Measurements from ENCODE around the gene UBL5. TPM values are rescaled to one million over a fixed set of nuclear protein-coding genes. Genes with fewer than 3 reads are reported as not detected.

Gene UBL5
- total RNA-seq, 2 donors from 2014 or later, result 677 to 684 TPM

DNA sequence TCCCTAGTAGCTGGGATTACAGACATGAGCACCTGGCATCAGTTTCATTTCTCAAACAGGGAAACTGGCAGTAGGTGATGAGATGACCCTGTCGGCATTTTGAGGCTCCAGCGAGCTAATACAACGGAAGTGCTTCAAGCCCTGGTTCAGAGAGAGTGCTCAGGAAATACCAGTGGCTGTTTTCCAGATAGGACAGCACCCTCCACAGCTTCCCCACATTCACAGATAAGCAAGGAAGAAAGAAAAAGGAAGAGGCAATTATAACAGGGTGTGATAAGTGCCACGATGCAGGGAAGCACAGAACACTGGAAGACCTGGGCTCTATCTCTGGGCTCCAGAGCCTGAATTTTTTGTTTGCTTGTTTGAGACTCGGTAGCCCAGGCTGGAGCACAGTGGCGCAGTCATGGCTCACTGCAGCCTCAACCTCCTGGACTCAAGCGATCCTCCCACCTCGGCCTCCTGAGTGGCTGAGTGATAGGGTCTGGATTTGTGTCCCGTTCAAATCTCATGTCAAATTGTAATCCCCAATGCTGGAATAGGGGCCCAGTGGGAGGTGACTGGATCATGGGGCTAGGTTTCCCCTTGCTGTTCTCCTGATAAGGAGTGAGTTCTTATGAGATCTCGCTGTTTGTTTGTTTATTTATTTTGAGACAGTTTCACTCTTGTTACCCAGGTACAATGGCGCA lies 50.9 kb downstream of the UBL5 start:
- no peak overlapping the region for H3K4me3 ChIP-seq
- no peak for DNase-seq (ENCODE audit: low spot score)
- no peak overlapping the region for H3K27ac ChIP-seq
- TF ChIP-seq, protein P1, sequence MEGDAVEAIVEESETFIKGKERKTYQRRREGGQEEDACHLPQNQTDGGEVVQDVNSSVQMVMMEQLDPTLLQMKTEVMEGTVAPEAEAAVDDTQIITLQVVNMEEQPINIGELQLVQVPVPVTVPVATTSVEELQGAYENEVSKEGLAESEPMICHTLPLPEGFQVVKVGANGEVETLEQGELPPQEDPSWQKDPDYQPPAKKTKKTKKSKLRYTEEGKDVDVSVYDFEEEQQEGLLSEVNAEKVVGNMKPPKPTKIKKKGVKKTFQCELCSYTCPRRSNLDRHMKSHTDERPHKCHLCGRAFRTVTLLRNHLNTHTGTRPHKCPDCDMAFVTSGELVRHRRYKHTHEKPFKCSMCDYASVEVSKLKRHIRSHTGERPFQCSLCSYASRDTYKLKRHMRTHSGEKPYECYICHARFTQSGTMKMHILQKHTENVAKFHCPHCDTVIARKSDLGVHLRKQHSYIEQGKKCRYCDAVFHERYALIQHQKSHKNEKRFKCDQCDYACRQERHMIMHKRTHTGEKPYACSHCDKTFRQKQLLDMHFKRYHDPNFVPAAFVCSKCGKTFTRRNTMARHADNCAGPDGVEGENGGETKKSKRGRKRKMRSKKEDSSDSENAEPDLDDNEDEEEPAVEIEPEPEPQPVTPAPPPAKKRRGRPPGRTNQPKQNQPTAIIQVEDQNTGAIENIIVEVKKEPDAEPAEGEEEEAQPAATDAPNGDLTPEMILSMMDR (IDR thresholded peaks at IDR 0.05), result no peak
- no peaks in the 10 kb centered on the region for H3K4me1 ChIP-seq
- peaks cover 0 to 6% of the 10 kb centered on the region in 2 donors for H3K9me3 ChIP-seq
- no peaks in the 10 kb centered on the region for H3K36me3 ChIP-seq
- H3K27me3 ChIP-seq, result no peaks in the 10 kb centered on the region

Other genes with a start within 250 kb of the UBL5 start
- 10 to 100 TPM; 13.4 to 16.8 TPM for gene ZNF121, start 243.4 kb upstream of the UBL5 start, total RNA-seq
- gene ZNF561, start 206.7 kb upstream of the UBL5 start, total RNA-seq, result 10 to 100 TPM; 13.6 to 15.2 TPM
- gene ZNF562, start 152.8 kb upstream of the UBL5 start, total RNA-seq, result 10 to 100 TPM; 16.0 to 17.1 TPM
- gene ZNF846, start 59.2 kb upstream of the UBL5 start, total RNA-seq, result 1 to 10 TPM; 8.0 to 8.4 TPM
- gene FBXL12, start 8.8 kb upstream of the UBL5 start, total RNA-seq, result 10 to 100 TPM; 10.2 to 15.8 TPM
- gene PIN1, start 7.4 kb downstream of the UBL5 start, total RNA-seq, result 100 to 1,000 TPM; 111 to 125 TPM
- gene OLFM2, start 108.6 kb downstream of the UBL5 start, total RNA-seq, result 1 to 10 TPM; 1.4 to 3.5 TPM
- 1 to 10 TPM; 6.8 to 7.2 TPM for gene COL5A3, start 182.6 kb downstream of the UBL5 start, total RNA-seq
- not detected for gene RDH8, start 185.6 kb downstream of the UBL5 start, total RNA-seq

All from right atrium auricular region (tissue), 2 donors.